K562 (cell line): Measurements from ENCODE around the gene TTBK1. TPM values are rescaled to one million over a fixed set of nuclear protein-coding genes. Genes with fewer than 3 reads are reported as not detected.

Source experiments
- ATAC-seq: fragments of 200-7000 bp; cut with Tn5 transposase; 3 replicates; pipeline ENCODE4 v1.9.1; 2020; ENCODE audit warnings: moderate library complexity
- BruUV-seq: library from RNA; stranded (reverse); fragments of 400-500 nt; replicated peaks from 2 replicates; lab custom pipeline; 2021; lab: Mats Ljungman, UMichigan
- CTCF ChIA-PET: fragments of 300-600 bp; formaldehyde crosslinking; extraction: SDS; loops from one replicate; lab custom pipeline; 2021; ENCODE audit warnings: low intra/inter-chr PET ratio; lab: Yijun Ruan, JAX
- POLR2A ChIA-PET: fragments of 300-600, 350-650 bp; sonication (Branson Sonifier 250); formaldehyde crosslinking; extraction: SDS; loops from one replicate; lab custom pipeline; 2021; ENCODE audit warnings: antibody characterized with exemption, inconsistent platforms; lab: Yijun Ruan, JAX
- DNase-seq, 4 experiments: peaks; one replicate each; pipeline versions ENCODE4 v3.0.0 to v3.0.0-alpha.2; 2011 to 2018; ENCODE audit warnings: low spot score in 3 of 4, mixed read lengths in 3 of 4; ENCODE audit errors: extremely low read depth in 1 of 4
- FAIRE-seq: peaks from 2 replicates; lab custom pipeline; 2011; peaks lifted over from hg19 to GRCh38; lab: Jason Lieb, UNC
- H2AFZ ChIP-seq: 2 replicates; pipeline ENCODE4 v1.6.0; 2011; ENCODE audit warnings: low read depth, low read length, control low read depth, inconsistent platforms
- H3K27ac ChIP-seq: fragments of 200-600 bp; 3 replicates; pipeline ENCODE4 v1.8.0; 2011; ENCODE audit warnings: low read depth, mild to moderate bottlenecking, control low read depth, inconsistent platforms, low read length, moderate library complexity, mixed read lengths; ENCODE audit errors: extremely low read depth
- H3K27me3 ChIP-seq, 2 experiments: fragments of 300-600 bp in 1 of 2; 2 replicates in 1 of 2; 3 replicates in 1 of 2; pipeline versions ENCODE4 v1.6.0 to v1.8.0; 2011; ENCODE audit warnings: inconsistent platforms in 2 of 2, low read length in 2 of 2, mild to moderate bottlenecking in 1 of 2, mixed read lengths in 1 of 2, moderate library complexity in 1 of 2; ENCODE audit not compliant: control insufficient read depth in 2 of 2, insufficient read depth in 2 of 2
- H3K36me3 ChIP-seq: fragments of 300-600 bp; 3 replicates; pipeline ENCODE4 v1.8.0; 2011; ENCODE audit warnings: mild to moderate bottlenecking, low read length, inconsistent platforms; ENCODE audit not compliant: control insufficient read depth, insufficient read depth
- H3K4me1 ChIP-seq, 2 experiments: fragments of 200-600 bp in 1 of 2; replicated peaks in 1 of 2; 2 replicates in 1 of 2; 3 replicates in 1 of 2; pipeline versions ENCODE4 v1.5.1 to v1.8.0; 2011; ENCODE audit warnings: inconsistent platforms in 2 of 2, low read length in 2 of 2, mild to moderate bottlenecking in 1 of 2, mixed read lengths in 1 of 2, moderate library complexity in 1 of 2; ENCODE audit not compliant: control insufficient read depth in 2 of 2, insufficient read depth in 2 of 2
- H3K4me2 ChIP-seq: 2 replicates; pipeline ENCODE4 v1.6.1; 2011; ENCODE audit warnings: low read length, control low read depth, inconsistent platforms, mixed read lengths; ENCODE audit not compliant: insufficient read depth
- H3K4me3 ChIP-seq: fragments of 200-600 bp; sonication (generic), shearing (Covaris generic); 2 replicates; pipeline ENCODE4 v1.5.1; 2016; ENCODE audit warnings: control low read depth, inconsistent platforms
- H3K79me2 ChIP-seq: fragments of 200-600 bp; 3 replicates; pipeline ENCODE4 v1.8.0; 2011; ENCODE audit warnings: low read length, inconsistent platforms; ENCODE audit not compliant: control insufficient read depth, insufficient read depth
- H3K9ac ChIP-seq, 2 experiments: 2 replicates each; pipeline versions ENCODE4 v1.6.0 to v1.6.1; 2011; ENCODE audit warnings: low read depth in 2 of 2, low read length in 2 of 2, control low read depth in 1 of 2, inconsistent platforms in 1 of 2, mild to moderate bottlenecking in 1 of 2, mixed read lengths in 1 of 2; ENCODE audit not compliant: insufficient read depth in 1 of 2
- H3K9me1 ChIP-seq: one replicate; pipeline ENCODE4 v1.6.0; 2011; ENCODE audit warnings: inconsistent platforms, mild to moderate bottlenecking, low read length, moderate library complexity; ENCODE audit not compliant: control insufficient read depth, insufficient read depth
- H3K9me3 ChIP-seq: replicated peaks from 2 replicates; pipeline ENCODE4 v1.5.1; 2011; ENCODE audit warnings: low read depth, low read length, inconsistent platforms; ENCODE audit not compliant: control insufficient read depth, insufficient read depth
- H4K20me1 ChIP-seq: replicated peaks from 2 replicates; pipeline ENCODE4 v1.6.1; 2011; ENCODE audit warnings: low read length, inconsistent platforms, mixed read lengths; ENCODE audit not compliant: control insufficient read depth, insufficient read depth
- C11orf30 ChIP-seq: fragments of 450-650 bp; IDR thresholded peaks from 2 replicates; pipeline ENCODE4 v1.6.1; 2016; ENCODE audit warnings: low read depth, mild to moderate bottlenecking
- CSDE1 ChIP-seq, 2 experiments: fragments of 450-650 bp; IDR thresholded peaks; 2 replicates each; pipeline ENCODE4 v1.6.1; 2016; ENCODE audit warnings: mild to moderate bottlenecking in 1 of 2
- E2F3 ChIP-seq: fragments of 250-450 bp; sonication (Bioruptor Pico); IDR thresholded peaks from 2 replicates; pipeline ENCODE4 v1.4.0; 2020; ENCODE audit warnings: mild to moderate bottlenecking
- GABPB1 ChIP-seq: sonication (generic); formaldehyde crosslinking; IDR thresholded peaks from 2 replicates; pipeline ENCODE4 v1.8.0; 2022; ENCODE audit warnings: mild to moderate bottlenecking, missing genetic modification reagents
- GABPB2 ChIP-seq: fragments of 250-450 bp; sonication (Bioruptor Pico); conservative IDR thresholded peaks from 2 replicates; pipeline ENCODE4 v1.5.1; 2021; ENCODE audit warnings: mild to moderate bottlenecking
- HNRNPLL ChIP-seq: fragments of 200-400 bp; formaldehyde crosslinking; IDR thresholded peaks from 2 replicates; pipeline ENCODE4 v1.6.1; 2017; ENCODE audit warnings: low read length, low read depth, mild to moderate bottlenecking; ENCODE audit not compliant: poor library complexity, severe bottlenecking
- KAT7 ChIP-seq: sonication (generic); formaldehyde crosslinking; IDR thresholded peaks from 2 replicates; pipeline ENCODE4 v1.8.0; 2022; ENCODE audit warnings: missing genetic modification reagents, mild to moderate bottlenecking, borderline replicate concordance
- MAZ ChIP-seq, 2 experiments: fragments of 450-650 bp in 1 of 2; sonication (generic) in 1 of 2; formaldehyde crosslinking; IDR thresholded peaks in 1 of 2; conservative IDR thresholded peaks in 1 of 2; 2 replicates each; pipeline versions ENCODE4 v1.4.0 to v1.5.0; 2020; ENCODE audit warnings: mild to moderate bottlenecking in 1 of 2, missing genetic modification reagents in 1 of 2
- NFRKB ChIP-seq: fragments of 450-650 bp; IDR thresholded peaks from 2 replicates; pipeline ENCODE4 v1.6.1; 2016; ENCODE audit warnings: low read depth
- PCBP2 ChIP-seq: fragments of 200-400 bp; formaldehyde crosslinking; IDR thresholded peaks from 2 replicates; pipeline ENCODE4 v1.6.1; 2018; ENCODE audit warnings: low read length, low read depth, mild to moderate bottlenecking, moderate library complexity; ENCODE audit not compliant: poor library complexity, severe bottlenecking
- PML ChIP-seq: IDR thresholded peaks from 2 replicates; pipeline ENCODE4 v1.6.1; 2012; ENCODE audit warnings: low read length, inconsistent platforms
- ZFPM2 ChIP-seq: fragments of 250-450 bp; sonication (Bioruptor Pico); IDR thresholded peaks from 2 replicates; pipeline ENCODE4 v1.5.1; 2022; ENCODE audit warnings: mild to moderate bottlenecking
- ZNF12 ChIP-seq: sonication (generic); formaldehyde crosslinking; IDR thresholded peaks from 2 replicates; pipeline ENCODE4 v1.4.0; 2020; ENCODE audit warnings: mild to moderate bottlenecking, missing genetic modification reagents
- ZSCAN29 ChIP-seq: fragments of 450-650 bp; IDR thresholded peaks from 2 replicates; pipeline ENCODE4 v1.6.1; 2017
- WGBS: fragments of 100-300 bp; shearing (Covaris generic); methylation state at CpG from one replicate; pipeline ENCODE4 v1.1.6; 2016; ENCODE audit warnings: low coverage, mixed read lengths; ENCODE audit not compliant: insufficient coverage; ENCODE audit errors: missing lambda C conversion rate; 5-methylcytosine and 5-hydroxymethylcytosine counted together
- in situ Hi-C: fragments of 300-500 bp; cut with MboI; formaldehyde crosslinking; loops from 4 replicates; pipeline ENCODE4 v1.15.0; 2018; ENCODE audit warnings: inconsistent platforms, mixed read lengths
- intact Hi-C: fragments of 100-400 bp; cut with micrococcal nuclease; formaldehyde crosslinking; loops from 2 replicates; pipeline ENCODE4 v1.14.2; 2022
- polyA plus RNA-seq, 8 experiments: library from polyadenylated mRNA; depleted of rRNA in 4 of 8; stranded (reverse) in 5 of 8; unstranded in 3 of 8; fragments of >200 nt; fragmentation: Nextera tagmentation in 2 of 8; fragmentation: Illumina TruSeq in 1 of 8; extraction: Ambion mirVana in 2 of 8; extraction: Trizol in 1 of 8; gene quantifications; 2 replicates each; pipeline versions ENCODE4 v1.2.1 to v1.2.3, GENCODE V29; 2011 to 2014; ENCODE audit warnings: inconsistent platforms in 1 of 8, missing spikeins in 1 of 8
- total RNA-seq, 7 experiments: library from RNA; depleted of rRNA in 6 of 7; stranded (reverse); fragments of >200 nt in 6 of 7; fragmentation: Illumina TruSeq in 2 of 7; extraction: Trizol in 2 of 7; gene quantifications; 2 replicates each; pipeline versions ENCODE4 v1.2.1 to v1.2.3, GENCODE V29; 2011 to 2021; ENCODE audit warnings: low replicate concordance in 1 of 7
- TF ChIP-seq, protein P1 (sequence below), 2 experiments: fragments of 450-650 bp in 1 of 2; IDR thresholded peaks; 2 replicates each; pipeline ENCODE4 v1.6.1; 2011 to 2017; ENCODE audit warnings: low read depth in 2 of 2, antibody characterized with exemption in 1 of 2, borderline replicate concordance in 1 of 2, low read length in 1 of 2, mild to moderate bottlenecking in 1 of 2, mixed read lengths in 1 of 2; ENCODE audit not compliant: control insufficient read depth in 1 of 2
- TF ChIP-seq, protein P2 (sequence below): fragments of 450-650 bp; IDR thresholded peaks from 2 replicates; pipeline ENCODE4 v1.6.1; 2016; ENCODE audit warnings: borderline replicate concordance

TTBK1 gene
- total and polyA plus RNA-seq, 9 of the 15 experiments (the other 6 are each of a cell fraction or from before 2014, with no cell fraction given), result not detected

GRCh38 chr6:43295456-43295855 lies 52.2 kb downstream of the TTBK1 start:
- 3% methylated on average over 3 of the region's 3 CpGs for whole genome bisulfite sequencing
- peaks cover 27 to 44% of the 10 kb centered on the region in 2 experiments; a peak in 4 of 5 replicates for H3K27me3 ChIP-seq
- intact Hi-C loops, result no loop called here
- peaks cover 0 to 3% of the 10 kb centered on the region in 2 experiments; a peak in 3 of 5 replicates for H3K4me1 ChIP-seq
- TF ChIP-seq, protein P1, sequence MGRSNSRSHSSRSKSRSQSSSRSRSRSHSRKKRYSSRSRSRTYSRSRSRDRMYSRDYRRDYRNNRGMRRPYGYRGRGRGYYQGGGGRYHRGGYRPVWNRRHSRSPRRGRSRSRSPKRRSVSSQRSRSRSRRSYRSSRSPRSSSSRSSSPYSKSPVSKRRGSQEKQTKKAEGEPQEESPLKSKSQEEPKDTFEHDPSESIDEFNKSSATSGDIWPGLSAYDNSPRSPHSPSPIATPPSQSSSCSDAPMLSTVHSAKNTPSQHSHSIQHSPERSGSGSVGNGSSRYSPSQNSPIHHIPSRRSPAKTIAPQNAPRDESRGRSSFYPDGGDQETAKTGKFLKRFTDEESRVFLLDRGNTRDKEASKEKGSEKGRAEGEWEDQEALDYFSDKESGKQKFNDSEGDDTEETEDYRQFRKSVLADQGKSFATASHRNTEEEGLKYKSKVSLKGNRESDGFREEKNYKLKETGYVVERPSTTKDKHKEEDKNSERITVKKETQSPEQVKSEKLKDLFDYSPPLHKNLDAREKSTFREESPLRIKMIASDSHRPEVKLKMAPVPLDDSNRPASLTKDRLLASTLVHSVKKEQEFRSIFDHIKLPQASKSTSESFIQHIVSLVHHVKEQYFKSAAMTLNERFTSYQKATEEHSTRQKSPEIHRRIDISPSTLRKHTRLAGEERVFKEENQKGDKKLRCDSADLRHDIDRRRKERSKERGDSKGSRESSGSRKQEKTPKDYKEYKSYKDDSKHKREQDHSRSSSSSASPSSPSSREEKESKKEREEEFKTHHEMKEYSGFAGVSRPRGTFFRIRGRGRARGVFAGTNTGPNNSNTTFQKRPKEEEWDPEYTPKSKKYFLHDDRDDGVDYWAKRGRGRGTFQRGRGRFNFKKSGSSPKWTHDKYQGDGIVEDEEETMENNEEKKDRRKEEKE (IDR thresholded peaks at IDR 0.05; ENCODE audit: borderline replicate concordance in 1 of 2, control insufficient read depth in 1 of 2, low read depth in 2 of 2, low read length in 1 of 2), result no peak
- no peak for TF ChIP-seq CSDE1 (IDR thresholded peaks at IDR 0.05)
- TF ChIP-seq C11orf30, result no peak
- no peak for TF ChIP-seq GABPB1 (CRISPR knock-in tag)
- no peak for TF ChIP-seq NFRKB
- TF ChIP-seq, protein P2, sequence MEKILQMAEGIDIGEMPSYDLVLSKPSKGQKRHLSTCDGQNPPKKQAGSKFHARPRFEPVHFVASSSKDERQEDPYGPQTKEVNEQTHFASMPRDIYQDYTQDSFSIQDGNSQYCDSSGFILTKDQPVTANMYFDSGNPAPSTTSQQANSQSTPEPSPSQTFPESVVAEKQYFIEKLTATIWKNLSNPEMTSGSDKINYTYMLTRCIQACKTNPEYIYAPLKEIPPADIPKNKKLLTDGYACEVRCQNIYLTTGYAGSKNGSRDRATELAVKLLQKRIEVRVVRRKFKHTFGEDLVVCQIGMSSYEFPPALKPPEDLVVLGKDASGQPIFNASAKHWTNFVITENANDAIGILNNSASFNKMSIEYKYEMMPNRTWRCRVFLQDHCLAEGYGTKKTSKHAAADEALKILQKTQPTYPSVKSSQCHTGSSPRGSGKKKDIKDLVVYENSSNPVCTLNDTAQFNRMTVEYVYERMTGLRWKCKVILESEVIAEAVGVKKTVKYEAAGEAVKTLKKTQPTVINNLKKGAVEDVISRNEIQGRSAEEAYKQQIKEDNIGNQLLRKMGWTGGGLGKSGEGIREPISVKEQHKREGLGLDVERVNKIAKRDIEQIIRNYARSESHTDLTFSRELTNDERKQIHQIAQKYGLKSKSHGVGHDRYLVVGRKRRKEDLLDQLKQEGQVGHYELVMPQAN, result no peak
- no peak for TF ChIP-seq ZSCAN29
- TF ChIP-seq PML, result no peak
- TF ChIP-seq E2F3 (CRISPR knock-in tag), result no peak
- TF ChIP-seq ZNF12 (CRISPR knock-in tag), result no peak
- no peak for TF ChIP-seq ZFPM2 (CRISPR knock-in tag)
- no peak for TF ChIP-seq HNRNPLL
- no peak for TF ChIP-seq PCBP2
- no peak for TF ChIP-seq KAT7 (CRISPR knock-in tag)
- no peak for TF ChIP-seq MAZ (CRISPR knock-in tag; conservative IDR thresholded peaks at IDR 0.05 in 1 of 2, IDR thresholded peaks at IDR 0.05 in 1 of 2)
- no peak for TF ChIP-seq GABPB2 (CRISPR knock-in tag)
- TF ChIP-seq, all 486 proteins: peak for 0
- in situ Hi-C loops, result no loop called here
- Histone ChIP-seq H3K9ac (no peak overlapping the region), H3K79me2 (no peaks in the 10 kb centered on the region), H4K20me1 (0 out of 2 replicates have a peak, but pooled peaks cover 3% of the 10 kb centered on the region), H3K27ac (no peak overlapping the region), H3K4me2 (no peak overlapping the region), H3K36me3 (no peaks in the 10 kb centered on the region), H2AFZ (no peak overlapping the region), H3K4me3 (no peak overlapping the region), H3K9me3 (no peaks in the 10 kb centered on the region), H3K9me1 (no peaks in the 10 kb centered on the region)
- ChIA-PET POLR2A (interaction anchor here (0.7 to 1.7 kb wide), 7 partner anchors 8 to 198 kb away, joined by 3 to 5 read pairs (median 4); partner anchors contain the start of genes CRIP3 and ZNF318), CTCF (no interaction called here)
- BruUV-seq, result no TSS peak
- FAIRE-seq (no peak), DNase-seq (no peak), ATAC-seq (no peak)
